Central memory CD8-positive, alpha-beta T cell (primary cell): ENCODE results near the gene YJU2.

Experiments used
- ATAC-seq: fragments of 150-1000 bp; cut with Tn5 transposase; replicated peaks from 2 replicates; pipeline ENCODE4 v1.10.0; 2022; ENCODE audit warnings: mild to moderate bottlenecking, moderate FRiP score, moderate number of reproducible peaks; ENCODE audit not compliant: poor library complexity, severe bottlenecking; ENCODE audit errors: extremely low read depth
- DNase-seq, 2 donors: peaks; one replicate each; pipeline ENCODE4 v3.0.0; 2021; ENCODE audit warnings: low spot score in 2 of 2
- H3K27ac Mint-ChIP-seq: one replicate; pipeline ENCODE4 v1.8.0; 2022; ENCODE audit warnings: low read depth, mild to moderate bottlenecking, moderate library complexity, mixed read lengths
- H3K27me3 Mint-ChIP-seq: one replicate; pipeline ENCODE4 v1.8.0; 2022; ENCODE audit warnings: mixed read lengths
- H3K36me3 Mint-ChIP-seq: one replicate; pipeline ENCODE4 v1.8.0; 2022; ENCODE audit warnings: mild to moderate bottlenecking, moderate library complexity, mixed read lengths; ENCODE audit not compliant: insufficient read depth
- H3K4me1 Mint-ChIP-seq: one replicate; pipeline ENCODE4 v1.8.0; 2022; ENCODE audit warnings: mixed read lengths
- H3K4me3 Mint-ChIP-seq: one replicate; pipeline ENCODE4 v1.8.0; 2022; ENCODE audit warnings: mild to moderate bottlenecking, moderate library complexity, mixed read lengths
- H3K9me3 Mint-ChIP-seq: one replicate; pipeline ENCODE4 v1.8.0; 2022; ENCODE audit warnings: mixed read lengths

YJU2 gene

DNA sequence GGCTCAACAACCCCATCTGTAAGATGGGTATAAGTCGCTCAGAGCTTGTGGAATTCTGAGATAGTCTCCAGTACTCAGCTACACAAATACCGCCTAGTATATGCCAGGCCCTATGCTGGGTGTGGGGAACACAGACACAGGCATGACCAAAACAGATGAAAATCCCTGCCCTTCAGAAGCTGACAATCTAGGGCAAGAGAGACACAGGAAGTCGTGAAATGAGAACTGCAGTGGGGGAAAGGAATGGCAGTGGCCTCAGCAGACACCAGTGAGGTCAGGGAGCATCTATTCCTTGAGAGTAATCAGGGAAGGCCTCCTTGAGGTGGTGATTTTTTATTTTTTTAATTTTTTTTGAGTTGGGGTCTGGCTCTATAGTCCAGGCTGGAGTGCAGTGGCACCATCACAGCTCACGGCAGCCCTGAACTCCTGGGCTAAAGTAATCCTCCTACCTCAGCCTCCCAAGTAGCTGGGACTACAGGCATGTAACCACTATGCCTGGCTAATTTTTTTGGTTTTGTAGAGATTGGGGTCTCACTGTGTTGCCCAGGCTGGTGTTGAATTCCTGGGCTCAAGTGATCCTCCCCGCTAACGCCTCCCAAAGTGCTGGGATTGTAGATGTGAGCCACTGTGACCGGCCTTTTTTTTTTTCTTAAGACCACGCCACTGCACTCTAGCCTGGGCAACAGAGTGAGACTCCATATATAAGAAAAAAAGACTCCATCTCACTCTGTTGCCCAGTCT, 52.1 kb downstream of the YJU2 start:
- Mint-ChIP-seq H3K4me1 (peaks cover 3% of the 10 kb centered on the region), H3K36me3 (peaks cover 5% of the 10 kb centered on the region), H3K27me3 (peaks cover 18% of the 10 kb centered on the region), H3K27ac (no peak overlapping the region), H3K9me3 (no peaks in the 10 kb centered on the region), H3K4me3 (no peak overlapping the region)
- DNase-seq (no peak), ATAC-seq (no peak)

DNA sequence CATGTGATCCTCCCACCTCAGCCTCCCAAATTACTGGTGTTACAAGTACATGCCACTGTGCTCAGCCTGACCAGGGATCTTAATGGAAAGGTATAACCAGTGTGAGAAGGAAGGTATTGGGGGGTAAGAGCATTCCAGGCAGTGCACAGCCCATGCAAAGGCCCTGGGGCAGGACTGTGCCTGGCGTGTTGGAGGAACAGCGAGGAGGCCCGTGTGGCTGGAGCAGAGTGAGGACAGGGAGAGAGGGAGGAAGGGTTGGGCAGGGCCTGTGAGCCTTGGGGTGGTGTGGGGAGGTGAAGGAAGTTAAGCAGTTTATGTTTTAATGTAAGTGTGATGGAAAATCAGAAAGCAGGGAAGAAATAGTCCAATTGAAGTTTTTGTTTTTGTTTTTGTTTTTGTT, 53.7 kb downstream of the YJU2 start:
- peaks cover 29% of the 10 kb centered on the region for H3K27me3 Mint-ChIP-seq
- no peak overlapping the region for H3K4me3 Mint-ChIP-seq
- DNase-seq (no peak), ATAC-seq (no peak)
- peaks cover 6% of the 10 kb centered on the region for H3K36me3 Mint-ChIP-seq
- H3K9me3 Mint-ChIP-seq = no peaks in the 10 kb centered on the region
- no peak overlapping the region for H3K27ac Mint-ChIP-seq
- peaks cover 12% of the 10 kb centered on the region for H3K4me1 Mint-ChIP-seq

- H3K27ac Mint-ChIP-seq = no peak overlapping the region
- peaks cover 40% of the 10 kb centered on the region for H3K27me3 Mint-ChIP-seq
- peaks cover 12% of the 10 kb centered on the region for H3K4me1 Mint-ChIP-seq
- no peaks in the 10 kb centered on the region for H3K9me3 Mint-ChIP-seq
- no peak for ATAC-seq
- peaks cover 6% of the 10 kb centered on the region for H3K36me3 Mint-ChIP-seq
- peak overlapping the region; percentile 42 for H3K4me3 Mint-ChIP-seq
- DNase-seq = no peak
These were observed 54.8 kb downstream of the YJU2 start for GRCh38 chr19:4301590-4302242.

DNA sequence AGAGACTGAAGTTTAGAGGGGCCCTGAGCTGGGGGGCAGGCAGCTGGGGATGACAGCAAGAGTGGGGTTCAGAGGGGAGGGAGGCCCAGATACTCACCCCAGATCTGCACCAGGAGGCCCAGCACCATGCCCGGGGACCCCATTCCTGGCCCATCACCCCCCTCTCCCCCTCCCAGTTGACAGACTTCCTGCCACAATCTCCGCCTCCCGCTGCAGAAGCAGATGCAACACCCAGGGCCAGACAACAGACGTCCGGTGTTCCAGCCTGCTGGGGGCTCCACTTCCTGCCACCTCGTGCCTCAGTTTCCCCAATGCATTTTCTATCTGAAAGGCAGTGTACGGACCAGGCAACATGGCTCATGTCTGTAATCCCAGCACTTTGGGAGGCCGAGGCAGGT, 55.4 kb downstream of the YJU2 start, which contains the start of gene TMIGD2:
TSS of gene TMIGD2 (minus strand) at position 147 of the 398 bp plus-strand sequence. CDS start at position 143, 4 bp downstream.
- H3K36me3 Mint-ChIP-seq = peaks cover 6% of the 10 kb centered on the region
- no peaks in the 10 kb centered on the region for H3K9me3 Mint-ChIP-seq
- peaks cover 12% of the 10 kb centered on the region for H3K4me1 Mint-ChIP-seq
- H3K27me3 Mint-ChIP-seq = peaks cover 45% of the 10 kb centered on the region
- H3K27ac Mint-ChIP-seq = no peak within 1 kb of the TSS
- ATAC-seq (no peak), DNase-seq (no peak)
- H3K4me3 Mint-ChIP-seq = peak within 1 kb of the TSS; percentile 42

- DNase-seq = no peak
- H3K36me3 Mint-ChIP-seq = peaks cover 6% of the 10 kb centered on the region
- ATAC-seq = no peak
- peaks cover 45% of the 10 kb centered on the region for H3K27me3 Mint-ChIP-seq
- no peaks in the 10 kb centered on the region for H3K9me3 Mint-ChIP-seq
- peak overlapping the region; percentile 20 for H3K4me3 Mint-ChIP-seq
- peaks cover 12% of the 10 kb centered on the region for H3K4me1 Mint-ChIP-seq
- no peak overlapping the region for H3K27ac Mint-ChIP-seq
These were observed 57.1 kb downstream of the YJU2 start for GRCh38 chr19:4303819-4304537.

GRCh38 chr19:4304538-4305256, 57.8 kb downstream of the YJU2 start, which contains the start of gene FSD1:
Gene FSD1 (plus strand): TSS chr19:4304598. CDS start chr19:4304747, 149 bp downstream.
- Mint-ChIP-seq H3K4me1 (peaks cover 12% of the 10 kb centered on the region), H3K27me3 (peaks cover 45% of the 10 kb centered on the region), H3K4me3 (peak within 1 kb of the TSS; percentile 50), H3K27ac (no peak within 1 kb of the TSS), H3K9me3 (no peaks in the 10 kb centered on the region), H3K36me3 (peaks cover 6% of the 10 kb centered on the region)
- peak; percentile 65 for ATAC-seq
- no peak for DNase-seq

- Mint-ChIP-seq H3K4me1 (peaks cover 12% of the 10 kb centered on the region), H3K4me3 (peak overlapping the region; percentile 50), H3K27ac (no peak overlapping the region), H3K9me3 (no peaks in the 10 kb centered on the region), H3K27me3 (peaks cover 45% of the 10 kb centered on the region), H3K36me3 (peaks cover 6% of the 10 kb centered on the region)
- ATAC-seq (no peak), DNase-seq (no peak)
These were observed 58.4 kb downstream of the YJU2 start for GRCh38 chr19:4305257-4305612.

DNA sequence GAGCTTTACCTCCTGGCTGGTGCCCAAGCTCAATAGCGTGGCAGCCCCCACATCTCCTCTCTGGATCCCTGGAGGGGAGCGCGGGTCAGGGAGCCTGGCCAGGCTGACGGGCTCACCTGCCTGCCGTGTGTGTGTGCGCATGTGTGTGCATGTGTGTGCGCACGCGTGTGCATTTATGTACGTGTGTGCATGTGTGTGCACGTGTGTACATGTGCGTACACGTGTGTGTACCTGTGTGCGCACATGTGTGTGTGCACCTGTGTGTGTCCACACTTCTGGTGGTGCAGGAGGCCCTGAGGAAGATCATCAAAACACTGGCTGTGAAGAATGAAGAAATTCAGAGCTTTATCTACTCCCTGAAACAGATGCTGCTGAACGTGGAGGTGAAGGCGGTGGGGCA, 58.8 kb downstream of the YJU2 start:
- Mint-ChIP-seq H3K4me3 (peak overlapping the region; percentile 50), H3K27ac (no peak overlapping the region), H3K9me3 (no peaks in the 10 kb centered on the region), H3K27me3 (peaks cover 45% of the 10 kb centered on the region), H3K36me3 (peaks cover 6% of the 10 kb centered on the region), H3K4me1 (peaks cover 12% of the 10 kb centered on the region)
- no peak for ATAC-seq
- DNase-seq = no peak

DNA sequence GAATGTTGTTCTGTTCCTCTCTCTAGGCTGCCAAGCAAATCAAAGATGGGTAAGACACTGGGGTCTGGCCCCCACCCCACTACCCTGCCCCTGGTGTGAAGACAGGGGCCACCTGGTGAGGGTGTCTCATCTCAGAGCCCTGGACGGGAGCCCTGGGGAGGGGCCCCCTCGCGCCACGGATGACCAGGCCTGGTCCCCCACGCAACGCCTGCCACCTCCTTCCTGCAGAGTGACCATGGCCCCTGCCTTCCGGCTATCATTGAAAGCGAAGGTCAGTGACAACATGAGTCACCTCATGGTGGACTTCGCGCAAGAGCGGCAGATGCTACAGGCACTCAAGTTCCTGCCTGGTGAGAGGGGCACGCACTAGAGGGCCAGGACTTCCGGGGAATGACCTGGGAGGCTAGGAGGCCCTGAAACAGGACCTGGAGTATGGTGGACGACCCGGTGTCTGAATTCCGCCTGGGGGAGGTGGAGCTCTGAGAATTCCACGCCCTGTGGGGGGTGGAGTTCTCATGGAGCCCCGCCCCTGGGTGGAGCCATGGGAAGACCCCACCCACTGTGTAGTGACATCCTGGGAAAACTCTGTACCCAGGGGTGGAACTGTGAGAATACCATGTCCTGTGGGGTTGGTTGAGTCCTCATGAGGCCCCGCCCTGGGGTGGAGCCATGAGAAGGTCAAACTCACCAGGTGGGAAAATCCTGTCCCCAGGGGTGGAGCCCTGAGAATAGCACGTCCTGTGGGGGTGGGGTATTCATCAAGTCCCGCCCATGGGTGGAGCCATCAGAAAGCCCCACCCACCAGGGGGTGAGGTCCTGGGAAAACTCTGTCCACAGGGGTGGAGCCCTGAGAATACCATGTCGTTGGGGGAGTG, 63.6 kb downstream of the YJU2 start:
- H3K4me3 Mint-ChIP-seq = no peak overlapping the region
- ATAC-seq (no peak), DNase-seq (no peak)
- H3K9me3 Mint-ChIP-seq = no peaks in the 10 kb centered on the region
- H3K36me3 Mint-ChIP-seq = no peaks in the 10 kb centered on the region
- no peak overlapping the region for H3K27ac Mint-ChIP-seq
- H3K4me1 Mint-ChIP-seq = peaks cover under 1% of the 10 kb centered on the region
- peaks cover 17% of the 10 kb centered on the region for H3K27me3 Mint-ChIP-seq

GRCh38 chr19:4313847-4314490, 67.1 kb downstream of the YJU2 start:
- Mint-ChIP-seq H3K27ac (no peak overlapping the region), H3K4me3 (no peak overlapping the region)
- no peak for ATAC-seq

DNA sequence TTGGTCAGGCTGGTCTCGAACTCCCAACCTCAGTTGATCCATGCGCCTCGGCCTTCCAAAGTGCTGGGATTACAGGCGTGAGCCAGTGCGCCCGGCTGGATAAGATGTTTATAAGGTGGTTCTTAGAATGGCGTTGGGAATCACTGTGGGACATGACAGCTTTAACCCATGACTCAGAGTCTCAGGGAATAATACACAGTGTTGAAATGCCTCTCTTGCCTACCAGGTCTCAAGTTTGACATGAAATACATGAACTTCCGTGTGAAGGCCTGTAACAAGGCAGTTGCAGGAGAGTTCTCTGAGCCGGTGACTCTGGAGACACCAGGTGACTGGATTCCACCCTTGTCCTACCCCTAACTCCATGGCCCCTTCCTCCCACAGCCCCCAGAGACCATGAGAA, 70.1 kb downstream of the YJU2 start:
- Mint-ChIP-seq H3K27me3 (no peaks in the 10 kb centered on the region), H3K36me3 (peaks cover 2% of the 10 kb centered on the region), H3K4me3 (no peak overlapping the region), H3K27ac (no peak overlapping the region), H3K9me3 (peaks cover 9% of the 10 kb centered on the region), H3K4me1 (no peaks in the 10 kb centered on the region)
- ATAC-seq (no peak), DNase-seq (no peak)

More at GRCh38 chr19:4313847-4314490, 67.1 kb downstream of the YJU2 start:
- no peaks in the 10 kb centered on the region for H3K9me3 Mint-ChIP-seq
- DNase-seq = no peak
- no peaks in the 10 kb centered on the region for H3K27me3 Mint-ChIP-seq
- H3K36me3 Mint-ChIP-seq = no peaks in the 10 kb centered on the region
- no peaks in the 10 kb centered on the region for H3K4me1 Mint-ChIP-seq
